ENCODE results near the gene LRRC27. TPM values are rescaled to one million over a fixed set of nuclear protein-coding genes. Genes with fewer than 3 reads are reported as not detected.
"Not testable (repeated sequence)": the region's sequence is repeated elsewhere in the genome, so short reads cannot be mapped to it uniquely, and the experiment has no call there.

LRRC27 gene
- total and polyA plus RNA-seq, 10 donors, result 6.1 to 29.9 (median 16.6) TPM

GRCh38 chr10:132314336-132314735 lies 17.7 kb upstream of the LRRC27 start:
- Histone ChIP-seq H3K4me1 (peaks cover 0 to 1% (median under 1%) of the 10 kb centered on the region in 6 donors), H3K36me3 (no peaks in the 10 kb centered on the region), H3K9me3 (peaks cover 0 to 6% (median 0%) of the 10 kb centered on the region in 8 donors), H3K27me3 (replicated peaks in 1 of 7) (peaks cover 0 to 3% (median 0%) of the 10 kb centered on the region in 7 donors), H3K27ac (no peak overlapping the region), H3K4me3 (no peak overlapping the region)
- 91 to 97% (median 96%) methylated on average over 4 of the region's 4 CpGs for WGBS, 5 donors
- DNase-seq, result no peak
- intact Hi-C loops (cut with DNase I; ENCODE audit: low total_unique reads), result no loop called here
- no peak for TF ChIP-seq POLR2AphosphoS5 (IDR thresholded peaks at IDR 0.05)
- TF ChIP-seq, protein P1, sequence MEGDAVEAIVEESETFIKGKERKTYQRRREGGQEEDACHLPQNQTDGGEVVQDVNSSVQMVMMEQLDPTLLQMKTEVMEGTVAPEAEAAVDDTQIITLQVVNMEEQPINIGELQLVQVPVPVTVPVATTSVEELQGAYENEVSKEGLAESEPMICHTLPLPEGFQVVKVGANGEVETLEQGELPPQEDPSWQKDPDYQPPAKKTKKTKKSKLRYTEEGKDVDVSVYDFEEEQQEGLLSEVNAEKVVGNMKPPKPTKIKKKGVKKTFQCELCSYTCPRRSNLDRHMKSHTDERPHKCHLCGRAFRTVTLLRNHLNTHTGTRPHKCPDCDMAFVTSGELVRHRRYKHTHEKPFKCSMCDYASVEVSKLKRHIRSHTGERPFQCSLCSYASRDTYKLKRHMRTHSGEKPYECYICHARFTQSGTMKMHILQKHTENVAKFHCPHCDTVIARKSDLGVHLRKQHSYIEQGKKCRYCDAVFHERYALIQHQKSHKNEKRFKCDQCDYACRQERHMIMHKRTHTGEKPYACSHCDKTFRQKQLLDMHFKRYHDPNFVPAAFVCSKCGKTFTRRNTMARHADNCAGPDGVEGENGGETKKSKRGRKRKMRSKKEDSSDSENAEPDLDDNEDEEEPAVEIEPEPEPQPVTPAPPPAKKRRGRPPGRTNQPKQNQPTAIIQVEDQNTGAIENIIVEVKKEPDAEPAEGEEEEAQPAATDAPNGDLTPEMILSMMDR (IDR thresholded peaks at IDR 0.05 in 8 of 11, conservative IDR thresholded peaks at IDR 0.05 in 3 of 11), result no peak
- no peak for TF ChIP-seq POLR2A (IDR thresholded peaks at IDR 0.05)

DNA sequence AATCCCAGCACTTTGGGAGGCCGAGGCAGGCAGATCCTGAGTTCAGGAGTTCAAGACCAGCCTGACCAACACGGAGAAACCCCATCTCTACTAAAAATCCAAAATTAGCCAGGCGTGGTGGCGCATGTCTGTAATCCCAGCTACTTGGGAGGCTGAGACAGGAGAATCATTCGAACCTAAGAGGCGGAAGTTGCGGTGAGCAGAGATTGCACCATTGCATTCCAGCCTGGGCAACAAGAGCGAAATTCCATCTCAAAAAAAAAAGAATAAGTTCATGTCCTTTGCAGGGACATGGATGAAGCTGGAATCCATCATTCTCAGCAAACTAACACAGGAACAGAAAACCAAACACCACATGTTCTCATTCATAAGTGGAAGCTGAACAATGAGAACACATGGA lies 17.1 kb upstream of the LRRC27 start:
- H3K9me3 ChIP-seq; H3K27ac ChIP-seq; H3K27me3 ChIP-seq (replicated peaks in 1 of 7); H3K4me1 ChIP-seq; DNase-seq; H3K4me3 ChIP-seq; intact Hi-C loops (cut with DNase I; ENCODE audit: low total_unique reads); H3K36me3 ChIP-seq: not testable (repeated sequence)
- WGBS, 5 donors, result 93 to 96% (median 94%) methylated on average over 8 of the region's 8 CpGs

DNA sequence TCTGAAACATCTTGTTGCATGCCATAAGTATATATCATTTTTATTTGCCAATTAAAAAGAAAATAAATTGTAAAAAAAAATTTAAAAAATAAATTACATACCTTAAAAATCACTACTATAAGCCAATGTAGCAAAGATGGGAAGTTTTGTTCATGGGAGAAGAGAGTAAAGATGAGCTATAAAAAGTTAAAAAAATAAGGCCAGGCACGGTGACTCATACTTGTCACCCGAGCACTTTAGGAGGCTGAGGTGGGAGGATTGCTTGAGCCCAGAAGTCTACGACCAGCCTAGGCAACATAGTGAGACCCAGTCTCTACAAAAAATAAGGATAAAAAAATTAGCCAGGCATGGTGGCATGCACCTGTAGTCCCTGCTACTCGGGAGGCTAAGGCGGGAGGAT lies 15.9 kb upstream of the LRRC27 start:
- no peak for DNase-seq

GRCh38 chr10:132317477-132317876 lies 14.5 kb upstream of the LRRC27 start:
- H3K9me3 ChIP-seq; H3K36me3 ChIP-seq; DNase-seq; H3K27ac ChIP-seq; intact Hi-C loops (cut with DNase I; ENCODE audit: low total_unique reads); H3K4me3 ChIP-seq; H3K4me1 ChIP-seq; H3K27me3 ChIP-seq (replicated peaks in 1 of 7): not testable (repeated sequence)
- WGBS, 5 donors, result 91 to 94% (median 93%) methylated on average over 6 of the region's 6 CpGs

More for the DNA sequence above, 15.9 kb upstream of the LRRC27 start:
- peaks cover 0 to 6% (median 0%) of the 10 kb centered on the region in 8 donors for H3K9me3 ChIP-seq
- H3K4me1 ChIP-seq, result no peaks in the 10 kb centered on the region
- 82 to 92% (median 89%) methylated on average over 5 of the region's 5 CpGs for whole genome bisulfite sequencing, 5 donors
- H3K4me3 ChIP-seq, result no peak overlapping the region
- no peak overlapping the region for H3K27ac ChIP-seq
- TF ChIP-seq, protein P1 (IDR thresholded peaks at IDR 0.05 in 8 of 11, conservative IDR thresholded peaks at IDR 0.05 in 3 of 11), result no peak
- no peaks in the 10 kb centered on the region for H3K36me3 ChIP-seq
- intact Hi-C loops (cut with DNase I; ENCODE audit: low total_unique reads), result no loop called here
- no peaks in the 10 kb centered on the region for H3K27me3 ChIP-seq (replicated peaks in 1 of 7)

DNA sequence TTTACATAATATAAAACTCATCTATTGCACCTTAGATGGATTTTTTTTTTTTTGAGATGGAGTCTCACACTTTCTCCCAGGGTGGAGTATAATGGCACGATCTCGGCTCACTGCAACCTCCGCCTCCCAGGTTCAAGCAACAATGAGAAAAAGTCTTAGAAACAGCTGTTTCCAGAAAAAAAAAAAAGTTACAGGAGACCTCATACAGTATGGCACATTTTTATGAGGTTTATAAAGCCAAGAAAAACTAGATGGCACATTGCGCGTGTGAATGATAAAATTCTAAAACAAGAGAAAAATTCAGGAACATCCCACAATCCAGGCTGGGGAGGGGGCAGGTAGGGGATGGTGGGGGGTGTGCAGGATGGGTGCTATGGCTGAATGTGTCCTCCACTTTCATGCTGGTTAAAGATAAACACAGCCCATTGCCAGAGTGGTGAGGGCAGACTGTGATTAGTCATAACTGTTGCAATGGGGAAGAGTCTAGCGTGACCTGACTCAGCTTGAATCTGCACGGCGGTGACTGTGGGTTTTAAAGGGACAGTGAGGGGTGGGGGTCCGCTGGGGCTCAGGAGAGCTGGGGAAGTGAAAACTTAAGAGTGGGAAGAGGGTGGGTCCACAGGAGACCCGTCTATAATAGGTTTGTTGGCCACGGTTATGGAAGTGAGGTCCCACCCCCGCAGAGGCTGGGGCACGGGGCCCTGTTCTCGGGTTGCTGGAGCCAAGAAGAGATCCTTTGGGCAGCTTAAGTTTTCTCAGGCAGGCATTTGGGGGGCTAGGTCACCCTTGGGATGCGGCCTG lies 11.9 kb upstream of the LRRC27 start:
- Histone ChIP-seq H3K27ac (peak overlapping the region in 3 of 8 donors; percentile 4 to 41 (median 30)), H3K4me3 (no peak overlapping the region), H3K4me1 (peaks cover 0 to 10% (median 0%) of the 10 kb centered on the region in 6 donors), H3K27me3 (replicated peaks in 1 of 7) (no peaks in the 10 kb centered on the region), H3K9me3 (no peaks in the 10 kb centered on the region), H3K36me3 (peaks cover 0 to 15% (median 0%) of the 10 kb centered on the region in 6 donors)
- peak; percentile 49 for DNase-seq
- WGBS, 5 donors, result 48 to 64% (median 55%) methylated on average over 15 of the region's 15 CpGs
- TF ChIP-seq, protein P1 (IDR thresholded peaks at IDR 0.05 in 8 of 11, conservative IDR thresholded peaks at IDR 0.05 in 3 of 11), result no peak
- TF ChIP-seq POLR2A (IDR thresholded peaks at IDR 0.05), result no peak
- no peak for TF ChIP-seq POLR2AphosphoS5 (IDR thresholded peaks at IDR 0.05)
- intact Hi-C loops (cut with DNase I; ENCODE audit: low total_unique reads), result no loop called here

All from spleen (tissue), 11 donors.